GM12873 (cell line): ENCODE results near the gene GPT2.
A peak's percentile ranks its signal among the peaks of the same experiment; 100 is the strongest.

Experiments used
- CTCF ChIP-seq: IDR thresholded peaks from 2 replicates; pipeline ENCODE4 v1.5.1; 2012; ENCODE audit warnings: low read depth, mild to moderate bottlenecking, moderate library complexity, low read length, control low read depth; ENCODE audit not compliant: insufficient read depth; ENCODE audit errors: missing control alignments

GPT2 gene

DNA sequence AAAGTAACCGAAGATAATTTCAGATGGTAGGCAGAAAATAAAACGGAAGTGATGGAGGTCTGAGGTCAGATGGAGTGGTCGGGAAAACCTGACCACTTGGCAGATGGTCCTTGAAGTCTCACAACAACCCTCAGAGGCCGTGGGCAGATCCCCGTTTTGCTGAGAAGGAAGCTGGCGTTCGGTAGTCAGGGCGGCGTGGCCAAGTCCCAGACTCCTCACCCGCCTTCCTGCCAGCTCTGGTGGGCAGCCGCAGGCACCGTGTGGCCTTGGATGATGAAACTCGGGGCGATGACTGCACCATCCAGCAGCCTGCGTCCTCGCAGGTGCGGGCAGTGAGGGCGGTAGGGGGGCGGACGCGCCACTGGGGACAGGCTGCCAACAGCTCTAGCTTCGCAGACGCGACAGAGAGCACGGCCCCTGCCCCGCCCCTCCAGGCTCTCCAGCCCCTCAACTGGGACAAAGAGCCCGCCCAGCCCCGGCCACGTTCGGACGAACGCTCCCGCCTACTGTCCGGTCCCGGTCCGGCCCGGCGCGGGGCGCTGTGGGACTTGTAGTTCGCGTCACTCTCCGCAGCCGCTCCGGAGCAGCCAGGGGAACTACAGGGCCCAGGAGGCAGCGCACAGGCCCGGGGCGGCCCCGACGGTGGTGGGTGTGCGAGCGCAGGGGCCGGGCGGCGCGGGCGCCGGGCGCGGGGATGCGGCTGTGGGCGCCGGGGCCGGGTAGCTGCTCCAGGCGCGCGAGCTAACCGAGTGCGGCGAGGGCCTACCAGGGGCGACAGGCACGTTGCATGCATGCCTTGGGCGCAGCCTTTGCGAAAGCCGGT, at the start of gene GPT2:
Gene GPT2, plus strand, starts transcription at position 673 of the 823 bp plus-strand sequence. CDS start 354 bp downstream, outside the sequence.
- peak; percentile 5 for TF ChIP-seq CTCF

DNA sequence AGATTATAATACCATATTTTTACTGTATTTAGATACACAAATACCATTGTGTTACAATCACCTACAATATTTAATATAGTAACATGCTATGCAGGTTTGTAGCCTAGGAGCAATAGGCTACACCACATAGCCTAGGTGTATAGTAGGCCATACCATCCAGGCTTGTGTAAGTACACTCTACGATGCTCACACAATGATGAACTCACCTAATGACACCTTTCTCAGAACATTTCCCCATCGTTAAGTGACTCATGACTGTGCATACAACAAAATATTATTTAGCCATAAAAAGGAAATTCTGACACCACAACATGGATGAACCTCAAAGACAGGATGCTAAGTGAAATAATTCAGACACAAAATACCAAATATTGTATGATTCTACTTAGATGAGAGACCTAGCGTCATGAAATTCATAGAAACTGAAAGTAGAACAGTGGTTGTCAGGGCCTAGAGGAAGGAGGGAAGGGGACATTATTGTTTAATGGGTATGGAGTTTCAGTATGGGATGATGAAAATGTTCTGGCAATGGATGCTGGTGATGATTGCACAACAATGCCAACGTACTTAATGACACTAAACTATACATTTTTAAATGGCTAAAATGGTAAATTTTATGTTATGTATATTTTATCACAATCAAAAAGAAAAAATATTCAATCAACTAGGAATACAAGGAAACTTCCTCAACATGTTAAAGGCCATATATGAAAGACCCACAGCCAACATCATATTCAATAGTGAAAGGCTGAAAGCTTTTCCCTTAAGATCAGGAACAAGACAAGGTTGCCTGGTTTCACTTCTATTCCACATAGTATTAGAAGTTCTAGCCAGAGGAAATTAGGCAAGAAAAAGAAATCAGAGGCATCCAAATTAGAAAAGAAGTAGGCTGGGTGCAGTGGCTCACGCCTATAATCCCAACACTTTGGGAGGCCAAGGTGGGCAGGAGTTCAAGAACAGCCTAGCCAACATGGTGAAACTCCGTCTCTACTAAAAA, 47.3 kb upstream of the GPT2 start:
- TF ChIP-seq CTCF = no peak

- TF ChIP-seq CTCF = no peak
Observed at GRCh38 chr16:46839986-46840443, 44.1 kb upstream of the GPT2 start.

- no peak for TF ChIP-seq CTCF
Observed at GRCh38 chr16:46842192-46842895, 41.8 kb upstream of the GPT2 start.

GRCh38 chr16:46843898-46844642, 40.1 kb upstream of the GPT2 start:
- no peak for TF ChIP-seq CTCF

GRCh38 chr16:46844771-46845170, 39.4 kb upstream of the GPT2 start:
- TF ChIP-seq CTCF = no peak
